ENCODE measurements around the gene TTLL13. TPM values are rescaled to one million over a fixed set of nuclear protein-coding genes. Genes with fewer than 3 reads are reported as not detected.

TTLL13 gene
- under 1 TPM in 2 of 4 donors, not detected in 2; 0.32 to 0.42 TPM for total RNA-seq

GRCh38 chr15:90249203-90249863, at the start of gene TTLL13:
TTLL13 (plus strand) TSS chr15:90249556; CDS start chr15:90250631, 1,075 bp downstream.
- peaks cover 11 to 17% (median 16%) of the 10 kb centered on the region in 4 donors for H3K4me1 ChIP-seq
- TF ChIP-seq CTCF (IDR thresholded peaks at IDR 0.05) (peak in 1 of 3 experiments; percentile 8), POLR2AphosphoS5 (IDR thresholded peaks at IDR 0.05) (peak; percentile 54 to 72), EP300 (IDR thresholded peaks at IDR 0.05) (no peak)
- H3K27ac ChIP-seq (replicated peaks in 1 of 4) = peak within 1 kb of the TSS; percentile 10 to 63 (median 40)
- peak within 1 kb of the TSS; percentile 57 to 76 (median 62) for H3K4me3 ChIP-seq
- H3K36me3 ChIP-seq = no peaks in the 10 kb centered on the region
- H3K9me3 ChIP-seq = no peaks in the 10 kb centered on the region
- DNase-seq (ENCODE audit: extremely low spot score) = peak; percentile 98
- H3K27me3 ChIP-seq = no peaks in the 10 kb centered on the region
- 2% methylated on average over 28 of the region's 44 CpGs for WGBS
- intact Hi-C loops (cut with DNase I) = no loop called here

- Histone ChIP-seq H3K27ac (replicated peaks in 1 of 4) (peak overlapping the region; percentile 83 to 86 (median 86)), H3K9me3 (no peaks in the 10 kb centered on the region), H3K27me3 (no peaks in the 10 kb centered on the region), H3K4me1 (peaks cover 32 to 76% (median 65%) of the 10 kb centered on the region in 4 donors), H3K36me3 (peaks cover 0 to 12% (median 4%) of the 10 kb centered on the region in 4 donors), H3K4me3 (peak overlapping the region; percentile 67 to 86 (median 83))
- 0% methylated on average over 9 of the region's 24 CpGs for WGBS
- DNase-seq (ENCODE audit: extremely low spot score) = no peak
- TF ChIP-seq EP300 (IDR thresholded peaks at IDR 0.05) = no peak
- no peak for TF ChIP-seq CTCF (IDR thresholded peaks at IDR 0.05)
- TF ChIP-seq POLR2A (IDR thresholded peaks at IDR 0.05; ENCODE audit: low read depth) = no peak
- TF ChIP-seq POLR2AphosphoS5 (IDR thresholded peaks at IDR 0.05) = no peak
- intact Hi-C loops (cut with DNase I) = no loop called here
Measured at GRCh38 chr15:90200534-90201129, 48.7 kb upstream of the TTLL13 start.

- intact Hi-C loops (cut with DNase I) = no loop called here
- Histone ChIP-seq H3K9me3 (no peaks in the 10 kb centered on the region), H3K4me1 (peaks cover 37 to 81% (median 72%) of the 10 kb centered on the region in 4 donors), H3K4me3 (peak within 1 kb of the TSS; percentile 67 to 86 (median 83)), H3K27me3 (no peaks in the 10 kb centered on the region), H3K27ac (replicated peaks in 1 of 4) (peak within 1 kb of the TSS; percentile 83 to 86 (median 86)), H3K36me3 (peaks cover 0 to 19% (median 7%) of the 10 kb centered on the region in 4 donors)
- TF ChIP-seq EP300 (IDR thresholded peaks at IDR 0.05) (no peak), POLR2AphosphoS5 (IDR thresholded peaks at IDR 0.05) (peak; percentile 31 to 67), POLR2A (IDR thresholded peaks at IDR 0.05; ENCODE audit: low read depth) (no peak)
- WGBS = 0% methylated on average over 12 of the region's 88 CpGs
- no peak for DNase-seq (ENCODE audit: extremely low spot score)
Measured at GRCh38 chr15:90201130-90201943, 48.0 kb upstream of the TTLL13 start, which contains the start of gene SEMA4B. SEMA4B (plus strand) TSS chr15:90201330; CDS start chr15:90201579, 249 bp downstream.

GRCh38 chr15:90201944-90202375, 47.4 kb upstream of the TTLL13 start:
- intact Hi-C loops (cut with DNase I) = no loop called here
- peak overlapping the region; percentile 83 to 86 (median 86) for H3K27ac ChIP-seq (replicated peaks in 1 of 4)
- peak overlapping the region; percentile 67 to 86 (median 83) for H3K4me3 ChIP-seq
- no peaks in the 10 kb centered on the region for H3K27me3 ChIP-seq
- peaks cover 0 to 24% (median 12%) of the 10 kb centered on the region in 4 donors for H3K36me3 ChIP-seq
- TF ChIP-seq EP300 (IDR thresholded peaks at IDR 0.05) (no peak), CTCF (IDR thresholded peaks at IDR 0.05) (no peak), POLR2AphosphoS5 (IDR thresholded peaks at IDR 0.05) (no peak), POLR2A (IDR thresholded peaks at IDR 0.05; ENCODE audit: low read depth) (no peak)
- WGBS = 8% methylated on average over 2 of the region's 25 CpGs
- no peak for DNase-seq (ENCODE audit: extremely low spot score)
- no peaks in the 10 kb centered on the region for H3K9me3 ChIP-seq
- H3K4me1 ChIP-seq = peaks cover 43 to 85% (median 75%) of the 10 kb centered on the region in 4 donors

Data from esophagus muscularis mucosa (tissue), 4 donors.